NCI-H226 (cell line): ENCODE measurements around the gene THBS1.
A peak's percentile ranks its signal among the peaks of the same experiment; 100 is the strongest.

Source experiments
- DNase-seq: peaks from one replicate; pipeline ENCODE4 v3.0.0-alpha.2; 2015

Gene THBS1

GRCh38 chr15:39574427-39574826, 6.5 kb upstream of the THBS1 start:
- peak; percentile 26 for DNase-seq

DNA sequence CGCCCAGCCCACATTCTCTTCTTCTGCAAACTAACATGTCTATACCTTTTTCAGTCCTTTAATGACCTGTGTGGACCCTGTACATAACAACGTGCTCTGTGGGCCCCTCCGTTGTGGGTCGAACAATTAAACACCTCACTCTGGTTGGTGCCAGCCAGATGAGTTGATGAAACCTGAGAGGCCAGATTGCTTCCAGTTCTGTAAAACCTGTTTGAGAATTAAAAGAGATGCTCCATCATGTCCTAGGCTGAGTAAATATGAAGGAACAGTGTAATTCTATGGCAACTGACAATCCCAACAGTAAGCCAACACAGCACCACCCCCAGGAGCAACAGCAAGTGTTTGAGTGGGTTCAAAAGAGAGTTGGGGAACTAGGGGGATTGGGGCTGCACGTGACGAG, 5.7 kb upstream of the THBS1 start:
- no peak for DNase-seq

GRCh38 chr15:39578851-39579486, 1.9 kb upstream of the THBS1 start:
- no peak for DNase-seq

DNA sequence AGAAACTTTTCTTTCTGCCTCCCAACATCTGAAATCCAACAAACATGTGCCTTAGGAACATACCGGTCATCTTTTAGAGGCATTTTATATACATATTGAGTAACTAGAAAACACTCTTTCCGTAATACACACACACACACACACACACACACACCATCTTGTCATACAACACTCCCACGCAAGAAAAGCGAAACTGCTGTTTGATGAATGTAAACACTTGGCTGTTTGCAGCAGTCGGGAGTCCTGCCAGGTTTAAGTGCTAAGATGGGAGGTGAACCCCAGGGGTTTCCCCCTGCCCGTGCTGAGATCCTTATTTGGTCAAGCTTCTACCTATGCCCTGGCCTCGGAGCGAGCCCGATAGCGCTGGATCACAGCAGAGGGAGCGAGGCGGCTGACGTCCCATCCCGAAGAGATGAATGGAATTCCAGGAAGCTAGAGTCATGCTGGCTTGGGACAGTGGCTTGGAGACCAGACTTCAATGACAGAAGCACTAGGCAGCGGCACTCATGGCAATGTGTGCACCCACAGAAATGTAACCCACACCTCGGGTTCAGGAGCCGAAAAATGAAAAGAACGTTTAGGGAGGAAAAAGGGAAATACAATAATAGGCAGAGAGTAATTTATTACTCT, 1.3 kb upstream of the THBS1 start:
- peak; percentile 61 for DNase-seq

DNA sequence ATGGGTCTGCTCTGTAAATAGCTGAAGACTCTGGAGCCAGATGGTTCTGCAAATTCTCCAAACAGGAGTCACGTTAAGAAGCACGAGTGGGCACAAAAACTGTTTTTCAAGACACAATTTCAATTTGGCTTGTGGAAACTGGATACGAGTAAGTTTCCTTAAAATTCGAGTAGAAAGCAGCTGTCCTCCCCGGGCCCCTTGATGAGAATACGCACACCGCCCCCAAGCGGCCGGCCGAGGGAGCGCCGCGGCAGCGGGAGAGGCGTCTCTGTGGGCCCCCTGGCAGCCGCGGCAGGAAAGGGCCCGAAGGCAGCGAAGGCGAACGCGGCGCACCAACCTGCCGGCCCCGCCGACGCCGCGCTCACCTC, 778 bp upstream of the THBS1 start:
- peak; percentile 66 for DNase-seq

GRCh38 chr15:39581242-39581792, 438 bp downstream of the THBS1 start:
- no peak for DNase-seq

DNA sequence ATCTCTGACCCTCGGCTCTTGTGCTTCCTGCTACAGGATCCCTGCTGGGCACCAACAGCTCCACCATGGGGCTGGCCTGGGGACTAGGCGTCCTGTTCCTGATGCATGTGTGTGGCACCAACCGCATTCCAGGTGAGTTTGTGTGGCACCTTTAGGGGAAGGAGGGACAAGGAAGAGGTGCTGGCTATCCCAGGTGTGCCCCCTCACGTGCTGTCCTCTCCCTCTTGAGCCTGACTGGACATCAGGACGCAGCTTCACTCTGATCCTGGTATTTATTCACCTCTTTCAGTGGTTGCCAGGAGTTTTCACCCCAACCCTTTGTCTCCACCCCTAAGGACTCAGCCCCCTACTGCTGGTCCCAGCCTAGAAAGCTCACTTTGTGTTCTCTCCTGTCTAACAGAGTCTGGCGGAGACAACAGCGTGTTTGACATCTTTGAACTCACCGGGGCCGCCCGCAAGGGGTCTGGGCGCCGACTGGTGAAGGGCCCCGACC, 960 bp downstream of the THBS1 start:
- DNase-seq: no peak

- no peak for DNase-seq
Observed at GRCh38 chr15:39582286-39582976, 1.6 kb downstream of the THBS1 start.

GRCh38 chr15:39582977-39583595, 2.2 kb downstream of the THBS1 start:
- no peak for DNase-seq

DNA sequence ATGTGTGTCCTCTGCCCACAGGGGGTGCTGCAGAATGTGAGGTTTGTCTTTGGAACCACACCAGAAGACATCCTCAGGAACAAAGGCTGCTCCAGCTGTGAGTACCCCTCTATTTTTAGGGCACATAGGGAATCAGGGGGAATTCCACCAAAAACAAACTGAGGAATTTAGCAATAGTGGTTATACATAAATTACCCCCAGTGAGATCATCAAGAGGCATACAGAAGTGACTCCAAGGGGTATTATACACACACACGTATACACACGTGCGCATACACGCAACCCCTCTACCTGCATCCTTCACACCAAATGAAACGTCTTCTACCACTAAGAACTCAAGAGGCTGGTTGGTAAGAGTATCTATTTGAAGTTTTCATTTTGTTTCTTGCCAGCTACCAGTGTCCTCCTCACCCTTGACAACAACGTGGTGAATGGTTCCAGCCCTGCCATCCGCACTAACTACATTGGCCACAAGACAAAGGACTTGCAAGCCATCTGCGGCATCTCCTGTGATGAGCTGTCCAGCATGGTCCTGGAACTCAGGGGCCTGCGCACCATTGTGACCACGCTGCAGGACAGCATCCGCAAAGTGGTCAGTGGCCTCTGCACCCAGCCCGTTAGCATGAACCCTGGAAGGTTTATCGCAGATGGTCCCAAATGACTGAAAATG, 2.9 kb downstream of the THBS1 start:
- no peak for DNase-seq

- no peak for DNase-seq
Observed at GRCh38 chr15:39584266-39584659, 3.4 kb downstream of the THBS1 start.

DNA sequence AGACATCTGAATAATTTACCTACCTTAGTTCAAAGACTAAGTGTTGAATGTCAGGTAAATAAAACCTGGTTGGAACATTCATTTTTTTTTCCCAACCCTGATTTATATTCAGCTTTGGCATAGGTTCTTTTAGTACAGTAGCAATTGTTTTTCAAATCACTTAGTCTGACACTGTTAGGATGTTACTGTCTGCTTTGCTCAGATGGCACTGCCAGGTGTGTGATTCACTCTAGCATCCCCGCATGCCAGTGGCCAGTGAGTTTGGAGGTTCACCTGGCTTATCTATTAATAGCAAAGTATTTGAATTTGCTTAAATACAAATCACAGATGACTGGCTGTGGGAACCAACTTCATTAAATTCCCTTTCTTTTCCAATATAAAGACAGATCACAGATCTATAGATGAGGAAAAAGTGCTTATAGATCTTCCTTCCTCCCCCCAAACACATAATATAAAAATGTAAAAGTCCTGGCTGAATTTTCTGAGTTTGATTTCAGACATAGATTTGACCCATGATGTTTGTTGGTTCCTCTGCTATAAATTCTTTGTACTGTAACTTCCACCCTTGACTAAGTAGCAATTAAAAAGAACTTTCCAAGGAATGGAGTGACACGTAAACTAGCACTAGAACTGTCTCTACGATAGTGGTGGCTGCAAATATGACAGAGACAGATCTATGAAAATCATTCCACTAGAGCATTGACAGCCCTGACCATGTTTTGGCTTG, 3.9 kb downstream of the THBS1 start:
- DNase-seq: no peak

GRCh38 chr15:39585389-39585841, 4.5 kb downstream of the THBS1 start:
- no peak for DNase-seq

GRCh38 chr15:39585871-39586301, 5.0 kb downstream of the THBS1 start:
- no peak for DNase-seq

- DNase-seq: no peak
Observed at GRCh38 chr15:39586387-39587095, 5.7 kb downstream of the THBS1 start.

DNA sequence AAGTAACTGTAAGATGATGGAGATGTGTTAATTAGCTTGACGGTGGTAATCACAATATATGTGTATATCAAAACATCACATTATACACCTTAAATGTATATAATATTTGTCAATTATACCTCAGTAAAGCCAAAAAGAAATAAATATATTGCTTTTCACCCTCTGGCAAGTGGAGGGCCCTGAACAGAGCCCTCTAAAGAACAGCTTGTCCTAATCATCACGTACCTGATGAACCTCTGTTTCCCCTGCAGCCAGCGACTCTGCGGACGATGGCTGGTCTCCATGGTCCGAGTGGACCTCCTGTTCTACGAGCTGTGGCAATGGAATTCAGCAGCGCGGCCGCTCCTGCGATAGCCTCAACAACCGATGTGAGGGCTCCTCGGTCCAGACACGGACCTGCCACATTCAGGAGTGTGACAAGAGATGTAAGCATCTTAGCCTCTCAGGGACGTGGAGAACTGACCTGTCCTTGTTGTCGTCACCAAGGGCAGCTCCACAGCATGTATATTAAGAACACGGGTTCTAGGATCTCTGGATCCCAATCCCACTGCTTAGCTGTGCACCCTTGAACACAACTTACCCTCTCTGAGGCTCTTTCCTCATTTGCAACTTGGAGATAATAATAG, 6.3 kb downstream of the THBS1 start:
- DNase-seq: no peak

GRCh38 chr15:39587731-39588530, 7.1 kb downstream of the THBS1 start:
- no peak for DNase-seq

- DNase-seq: no peak
Observed at GRCh38 chr15:39588531-39589192, 7.8 kb downstream of the THBS1 start.

DNA sequence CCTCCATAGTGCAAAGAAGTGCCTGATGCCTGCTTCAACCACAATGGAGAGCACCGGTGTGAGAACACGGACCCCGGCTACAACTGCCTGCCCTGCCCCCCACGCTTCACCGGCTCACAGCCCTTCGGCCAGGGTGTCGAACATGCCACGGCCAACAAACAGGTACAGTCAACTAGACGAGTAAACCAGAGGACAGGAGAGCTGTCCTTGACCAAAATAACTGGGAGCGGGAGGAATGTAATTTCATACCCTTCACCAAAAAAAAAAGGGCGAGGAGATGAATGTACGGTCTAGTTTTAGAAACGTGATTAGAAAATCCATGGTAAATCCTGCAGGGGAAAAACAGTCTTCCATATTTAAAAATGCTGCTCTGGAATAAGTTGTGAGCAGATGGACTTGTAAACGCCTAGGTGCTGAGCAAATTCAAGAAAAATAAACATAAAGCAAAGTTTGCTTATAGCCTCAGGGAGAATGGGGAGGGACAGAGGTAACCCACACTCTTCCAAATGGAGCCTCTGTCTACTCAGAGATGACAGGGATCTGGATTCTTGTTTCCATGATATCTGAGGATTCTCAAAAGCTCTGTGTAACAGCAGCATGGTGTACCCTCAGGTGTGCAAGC, 8.4 kb downstream of the THBS1 start:
- DNase-seq: no peak
